Loucy (cell line): ENCODE results near the gene CEACAM5.
"Not testable (repeated sequence)": the region's sequence is repeated elsewhere in the genome, so short reads cannot be mapped to it uniquely, and the experiment has no call there.

ENCODE experiments used
- H2AFZ ChIP-seq: fragments of 200-600 bp; sonication (generic); 2 replicates; pipeline ENCODE4 v1.6.0; 2016; ENCODE audit warnings: antibody characterized with exemption, mild to moderate bottlenecking, low read length, moderate library complexity
- H3F3A ChIP-seq: fragments of 200-600 bp; 2 replicates; pipeline ENCODE4 v1.6.0; 2016; ENCODE audit warnings: antibody characterized with exemption, low read depth, mild to moderate bottlenecking
- H3K27me3 ChIP-seq: fragments of 200-600 bp; sonication (generic); 2 replicates; pipeline ENCODE4 v1.6.1; 2014; ENCODE audit warnings: low read length, mild to moderate bottlenecking; ENCODE audit not compliant: insufficient read depth, poor library complexity, severe bottlenecking
- H3K36me3 ChIP-seq: fragments of 200-600 bp; sonication (generic); 2 replicates; pipeline ENCODE4 v1.6.1; 2016; ENCODE audit warnings: low read length; ENCODE audit not compliant: insufficient read depth
- H3K4me1 ChIP-seq: fragments of 200-600 bp; sonication (generic); 2 replicates; pipeline ENCODE4 v1.5.1; 2014; ENCODE audit warnings: low read length, mild to moderate bottlenecking; ENCODE audit not compliant: insufficient read depth, poor library complexity, severe bottlenecking
- H3K4me2 ChIP-seq: fragments of 200-600 bp; sonication (generic); 2 replicates; pipeline ENCODE4 v1.6.0; 2014; ENCODE audit warnings: antibody characterized with exemption, low read length, low read depth, mild to moderate bottlenecking; ENCODE audit not compliant: poor library complexity, severe bottlenecking
- H3K4me3 ChIP-seq: fragments of 200-600 bp; sonication (generic); 2 replicates; pipeline ENCODE4 v1.5.1; 2014; ENCODE audit warnings: low read length, mild to moderate bottlenecking, mixed read lengths; ENCODE audit not compliant: poor library complexity, severe bottlenecking
- H3K79me2 ChIP-seq: fragments of 200-600 bp; sonication (generic); 2 replicates; pipeline ENCODE4 v1.6.1; 2014; ENCODE audit warnings: low read length; ENCODE audit not compliant: insufficient read depth
- H3K9ac ChIP-seq: fragments of 200-600 bp; sonication (generic); 2 replicates; pipeline ENCODE4 v1.6.0; 2014; ENCODE audit warnings: mild to moderate bottlenecking, low read depth, low read length, moderate library complexity; ENCODE audit not compliant: poor library complexity, severe bottlenecking
- H3K9me2 ChIP-seq: fragments of 200-600 bp; sonication (generic); replicated peaks from 2 replicates; pipeline ENCODE4 v1.6.1; 2016; ENCODE audit warnings: low read depth, low read length, mixed read lengths
- H3K9me3 ChIP-seq: fragments of 200-600 bp; sonication (generic); 2 replicates; pipeline ENCODE4 v1.6.1; 2014; ENCODE audit warnings: mild to moderate bottlenecking, antibody characterized with exemption, low read length, low read depth; ENCODE audit not compliant: insufficient read depth
- H4K20me1 ChIP-seq: fragments of 200-600 bp; sonication (generic); 2 replicates; pipeline ENCODE4 v1.6.0; 2014; ENCODE audit warnings: antibody characterized with exemption, low read length, mild to moderate bottlenecking; ENCODE audit not compliant: insufficient read depth, poor library complexity, severe bottlenecking
- CTCF ChIP-seq: fragments of 200-600 bp; sonication (generic); conservative IDR thresholded peaks from 2 replicates; pipeline ENCODE4 v1.5.1; 2014; ENCODE audit warnings: mild to moderate bottlenecking, antibody characterized with exemption, low read length
- EZH2phosphoT487 ChIP-seq: fragments of 200-600 bp; IDR thresholded peaks from 2 replicates; pipeline ENCODE4 v1.6.1; 2018; ENCODE audit warnings: antibody characterized with exemption, mild to moderate bottlenecking, moderate library complexity, borderline replicate concordance

Gene CEACAM5

GRCh38 chr19:41745756-41746155 is 37.3 kb downstream of the CEACAM5 start:
- no peaks in the 10 kb centered on the region for H3K36me3 ChIP-seq
- no peaks in the 10 kb centered on the region for H3K79me2 ChIP-seq
- no peaks in the 10 kb centered on the region for H3K27me3 ChIP-seq
- H4K20me1 ChIP-seq: no peaks in the 10 kb centered on the region
- no peaks in the 10 kb centered on the region for H3K9me2 ChIP-seq
- TF ChIP-seq CTCF (no peak), EZH2phosphoT487 (no peak)
- H2AFZ ChIP-seq: no peak overlapping the region
- H3K4me3 ChIP-seq: no peak overlapping the region
- no peaks in the 10 kb centered on the region for H3F3A ChIP-seq
- no peak overlapping the region for H3K4me2 ChIP-seq
- no peaks in the 10 kb centered on the region for H3K9me3 ChIP-seq
- H3K4me1 ChIP-seq: no peaks in the 10 kb centered on the region
- no peak overlapping the region for H3K9ac ChIP-seq

- Histone ChIP-seq H3K27me3 (no peaks in the 10 kb centered on the region), H3K9me2 (no peaks in the 10 kb centered on the region), H3K4me1 (no peaks in the 10 kb centered on the region), H3K9me3 (no peaks in the 10 kb centered on the region), H3K4me3 (no peak overlapping the region), H3K9ac (no peak overlapping the region), H3K4me2 (no peak overlapping the region), H2AFZ (no peak overlapping the region), H3K79me2 (no peaks in the 10 kb centered on the region), H4K20me1 (no peaks in the 10 kb centered on the region), H3K36me3 (no peaks in the 10 kb centered on the region), H3F3A (no peaks in the 10 kb centered on the region)
- TF ChIP-seq EZH2phosphoT487: no peak
- TF ChIP-seq CTCF: peak; percentile 72
Measured at GRCh38 chr19:41746593-41747227, 38.3 kb downstream of the CEACAM5 start.

- Histone ChIP-seq H3K9ac (no peak overlapping the region), H3K27me3 (no peaks in the 10 kb centered on the region)
- TF ChIP-seq EZH2phosphoT487 (no peak), CTCF (no peak)
Measured at GRCh38 chr19:41748012-41748411, 39.6 kb downstream of the CEACAM5 start.

GRCh38 chr19:41750248-41751134 is 42.1 kb downstream of the CEACAM5 start:
- H3K27me3 ChIP-seq, H4K20me1 ChIP-seq, H2AFZ ChIP-seq, H3K9ac ChIP-seq, H3K9me3 ChIP-seq, H3K4me3 ChIP-seq, H3F3A ChIP-seq, H3K4me2 ChIP-seq, H3K9me2 ChIP-seq, H3K36me3 ChIP-seq, H3K79me2 ChIP-seq, H3K4me1 ChIP-seq: not testable (repeated sequence)

More at GRCh38 chr19:41748012-41748411, 39.6 kb downstream of the CEACAM5 start:
- Histone ChIP-seq H3K79me2 (no peaks in the 10 kb centered on the region), H3F3A (no peaks in the 10 kb centered on the region), H3K9me2 (no peaks in the 10 kb centered on the region), H3K4me1 (no peaks in the 10 kb centered on the region), H3K4me3 (no peak overlapping the region), H3K4me2 (no peak overlapping the region), H3K9me3 (no peaks in the 10 kb centered on the region), H2AFZ (no peak overlapping the region), H4K20me1 (no peaks in the 10 kb centered on the region), H3K36me3 (no peaks in the 10 kb centered on the region)
